HL-60 (cell line): ENCODE measurements around the gene PTPRN2.

Experiments
- CTCF ChIP-seq: IDR thresholded peaks from one replicate; pipeline ENCODE4 v1.5.1; 2011; ENCODE audit warnings: low read length, control low read depth, inconsistent platforms; ENCODE audit not compliant: insufficient read depth
- GABPA ChIP-seq: IDR thresholded peaks from 2 replicates; pipeline ENCODE4 v1.6.1; 2012; ENCODE audit warnings: low read depth
- POLR2AphosphoS5 ChIP-seq: IDR thresholded peaks from 2 replicates; pipeline ENCODE4 v1.6.1; 2012; ENCODE audit warnings: low read depth
- REST ChIP-seq: IDR thresholded peaks from 2 replicates; pipeline ENCODE4 v1.6.1; 2012; ENCODE audit warnings: low read depth; ENCODE audit not compliant: insufficient replicate concordance
- SPI1 ChIP-seq: IDR thresholded peaks from 2 replicates; pipeline ENCODE4 v1.6.1; 2012; ENCODE audit warnings: low read depth, mild to moderate bottlenecking, borderline replicate concordance

- TF ChIP-seq CTCF (no peak), POLR2AphosphoS5 (no peak), REST (no peak), GABPA (no peak), SPI1 (no peak)
These were observed 535.1 kb downstream of the PTPRN2 start for GRCh38 chr7:158052381-158053060.
